Breast epithelium (tissue), 4 donors: ENCODE data around the gene CIDEB. TPM values are rescaled to one million over a fixed set of nuclear protein-coding genes. Genes with fewer than 3 reads are reported as not detected.

Source experiments
- DNase-seq, 2 donors: peaks; one replicate each; pipeline ENCODE4 v3.0.0-alpha.2; 2019; ENCODE audit warnings: low spot score in 2 of 2
- H3K27ac ChIP-seq, 2 donors: fragments of 200-600 bp; sonication (generic) in 1 of 2; one replicate each; pipeline ENCODE4 v1.5.1; 2016 to 2019; ENCODE audit warnings: mild to moderate bottlenecking in 1 of 2
- H3K27me3 ChIP-seq, 2 donors: fragments of 200-600 bp; sonication (generic) in 1 of 2; one replicate each; pipeline versions ENCODE4 v1.5.1 to v1.6.0; 2017 to 2019; ENCODE audit warnings: control low read depth in 1 of 2, mild to moderate bottlenecking in 1 of 2
- H3K36me3 ChIP-seq: fragments of 200-600 bp; one replicate; pipeline ENCODE4 v1.5.1; 2019
- H3K4me1 ChIP-seq, 2 donors: fragments of 200-600 bp; sonication (generic); one replicate each; pipeline ENCODE4 v1.5.1; 2016 to 2019; ENCODE audit warnings: control low read depth in 1 of 2
- H3K4me3 ChIP-seq, 3 donors: fragments of 200-600 bp; sonication (generic); 1 replicate in 2 of 3; 2 replicates in 1 of 3; pipeline ENCODE4 v1.5.1; 2016 to 2019; ENCODE audit warnings: mild to moderate bottlenecking in 3 of 3, moderate library complexity in 2 of 3
- H3K9me3 ChIP-seq, 2 donors: fragments of 200-600 bp; sonication (generic) in 1 of 2; one replicate each; pipeline ENCODE4 v1.5.1; 2016 to 2019; ENCODE audit warnings: control low read depth in 1 of 2
- POLR2A ChIP-seq: fragments of 450-650 bp; IDR thresholded peaks from one replicate; pipeline ENCODE4 v1.6.1; 2016; ENCODE audit warnings: antibody characterized with exemption, mild to moderate bottlenecking, moderate library complexity
- POLR2AphosphoS5 ChIP-seq, 3 donors: sonication (generic); formaldehyde crosslinking; IDR thresholded peaks; one replicate each; pipeline ENCODE4 v1.6.1; 2017; ENCODE audit warnings: antibody characterized with exemption in 3 of 3
- intact Hi-C: fragments of 100-400 bp; cut with DNase I; formaldehyde crosslinking; loops from one replicate; pipeline ENCODE4 v1.15.1; 2023; ENCODE audit warnings: low total_unique reads
- total RNA-seq, 3 donors: library from RNA; depleted of rRNA; stranded (reverse); fragments of >200 nt; gene quantifications; one replicate each; pipeline ENCODE4 v1.1.0, GENCODE V29; 2016
- TF ChIP-seq, protein P1 (sequence below), 3 donors: fragments of 450-650 bp; IDR thresholded peaks; one replicate each; pipeline ENCODE4 v1.5.1; 2016 to 2017; ENCODE audit warnings: antibody characterized with exemption in 3 of 3, mild to moderate bottlenecking in 3 of 3, moderate library complexity in 3 of 3

Gene CIDEB
- total RNA-seq, 3 donors from 2014 or later, result 8.0 to 14.4 (median 10.4) TPM

DNA sequence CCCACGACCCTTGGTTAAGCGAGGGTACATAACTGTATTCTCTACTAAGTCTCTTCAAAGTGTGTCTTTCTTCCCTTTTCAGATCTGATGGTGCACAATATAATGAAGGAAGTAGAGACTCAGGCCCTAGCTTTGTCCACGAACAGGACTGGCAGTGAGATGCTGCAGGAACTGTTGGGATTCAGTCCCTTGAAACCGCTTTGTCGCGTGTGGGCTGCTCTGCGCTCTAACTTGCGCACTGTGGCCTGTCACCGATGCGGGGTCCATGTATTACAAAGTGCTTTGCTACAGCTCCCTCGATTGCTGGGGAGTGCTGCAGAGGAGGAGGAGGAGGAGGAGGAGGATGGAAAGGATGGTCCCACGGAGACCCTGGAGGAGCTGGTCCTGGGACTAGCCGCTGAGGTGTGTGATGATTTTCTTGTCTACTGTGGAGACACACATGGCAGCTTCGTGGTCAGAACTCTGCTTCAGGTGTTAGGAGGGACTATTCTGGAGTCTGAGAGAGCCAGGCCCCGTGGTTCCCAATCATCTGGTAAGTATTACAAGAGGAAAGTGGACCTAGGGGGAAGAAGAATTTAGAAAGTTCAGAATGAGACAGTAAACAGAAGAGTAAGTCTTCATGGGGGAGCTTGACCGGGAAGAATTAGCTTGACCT lies 7.3 kb downstream of the CIDEB start:
- peaks cover 19% of the 10 kb centered on the region for H3K36me3 ChIP-seq
- TF ChIP-seq, protein P1, sequence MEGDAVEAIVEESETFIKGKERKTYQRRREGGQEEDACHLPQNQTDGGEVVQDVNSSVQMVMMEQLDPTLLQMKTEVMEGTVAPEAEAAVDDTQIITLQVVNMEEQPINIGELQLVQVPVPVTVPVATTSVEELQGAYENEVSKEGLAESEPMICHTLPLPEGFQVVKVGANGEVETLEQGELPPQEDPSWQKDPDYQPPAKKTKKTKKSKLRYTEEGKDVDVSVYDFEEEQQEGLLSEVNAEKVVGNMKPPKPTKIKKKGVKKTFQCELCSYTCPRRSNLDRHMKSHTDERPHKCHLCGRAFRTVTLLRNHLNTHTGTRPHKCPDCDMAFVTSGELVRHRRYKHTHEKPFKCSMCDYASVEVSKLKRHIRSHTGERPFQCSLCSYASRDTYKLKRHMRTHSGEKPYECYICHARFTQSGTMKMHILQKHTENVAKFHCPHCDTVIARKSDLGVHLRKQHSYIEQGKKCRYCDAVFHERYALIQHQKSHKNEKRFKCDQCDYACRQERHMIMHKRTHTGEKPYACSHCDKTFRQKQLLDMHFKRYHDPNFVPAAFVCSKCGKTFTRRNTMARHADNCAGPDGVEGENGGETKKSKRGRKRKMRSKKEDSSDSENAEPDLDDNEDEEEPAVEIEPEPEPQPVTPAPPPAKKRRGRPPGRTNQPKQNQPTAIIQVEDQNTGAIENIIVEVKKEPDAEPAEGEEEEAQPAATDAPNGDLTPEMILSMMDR (IDR thresholded peaks at IDR 0.05), result no peak
- TF ChIP-seq POLR2AphosphoS5 (IDR thresholded peaks at IDR 0.05) (no peak), POLR2A (no peak)
- H3K27me3 ChIP-seq, result no peaks in the 10 kb centered on the region
- H3K27ac ChIP-seq, result peak overlapping the region; percentile 92 to 95
- intact Hi-C loops, result loop anchor here (10.0 kb wide), 1 partner anchor 56 kb away; the partner anchor contains the start of gene TINF2
- H3K4me3 ChIP-seq, result peak overlapping the region; percentile 63 to 99 (median 94)
- no peaks in the 10 kb centered on the region for H3K9me3 ChIP-seq
- no peak for DNase-seq
- peaks cover 4 to 11% of the 10 kb centered on the region in 2 donors for H3K4me1 ChIP-seq

DNA sequence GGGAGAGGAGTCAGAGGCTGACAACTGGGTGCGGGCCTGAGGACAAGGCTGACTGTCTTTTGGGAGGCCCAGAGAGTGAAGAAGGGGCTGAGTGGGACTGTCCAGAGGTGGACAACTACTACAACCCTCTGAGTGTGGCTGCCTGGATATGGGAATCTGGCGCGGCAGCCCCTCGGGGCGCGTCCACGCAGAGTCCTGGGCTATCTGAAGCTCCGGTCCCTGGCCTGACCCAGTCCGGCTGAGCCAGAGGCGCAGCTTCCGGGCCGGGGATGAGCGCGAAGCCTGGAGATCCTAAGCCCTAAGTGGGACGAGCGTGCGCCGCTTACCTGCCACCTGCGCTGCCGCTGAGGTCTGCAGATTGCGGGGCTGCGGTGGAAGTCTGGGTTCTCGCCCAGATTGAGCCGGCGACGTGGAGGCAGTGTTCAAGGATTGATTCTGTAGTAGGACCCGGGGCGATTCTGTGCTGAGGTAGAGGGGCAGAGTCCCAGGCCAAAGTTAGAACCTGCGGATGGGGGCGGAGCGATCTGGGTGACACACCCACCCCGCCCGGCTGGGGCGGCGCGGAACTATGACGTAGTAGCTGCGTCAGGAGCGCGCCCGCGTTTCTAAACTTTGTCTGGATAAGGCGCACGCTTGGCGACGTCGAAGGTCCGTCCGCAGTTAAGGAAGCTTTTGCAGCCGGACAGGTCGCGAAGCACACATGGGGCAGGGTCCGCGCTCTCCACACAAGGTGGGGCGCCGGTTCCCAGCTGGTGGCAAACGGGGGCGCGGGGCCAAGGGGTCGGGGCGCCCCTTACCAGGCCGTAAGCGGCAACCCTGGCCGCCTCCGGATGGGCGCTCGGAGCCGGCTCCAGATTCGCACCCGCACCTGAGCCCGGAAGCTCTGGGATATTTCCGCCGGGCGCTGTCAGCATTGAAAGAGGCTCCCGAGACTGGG lies 8.3 kb downstream of the CIDEB start, which contains the start of the genes DHRS1 and NOP9:
Gene DHRS1, minus strand, starts transcription at position 526 of the 937 bp plus-strand sequence. CDS start 674 bp downstream, outside the sequence.
Gene NOP9, plus strand, starts transcription at position 596 of the 937 bp plus-strand sequence. Its CDS starts 105 bp downstream, at position 701.
- Histone ChIP-seq H3K36me3 (peaks cover 16% of the 10 kb centered on the region), H3K27ac (peak within 1 kb of the TSS; percentile 92 to 95), H3K27me3 (no peaks in the 10 kb centered on the region), H3K4me3 (peak within 1 kb of the TSS; percentile 63 to 99 (median 94)), H3K9me3 (no peaks in the 10 kb centered on the region), H3K4me1 (peaks cover 4 to 11% of the 10 kb centered on the region in 2 donors)
- intact Hi-C loops, result loop anchor here (10.0 kb wide), 1 partner anchor 55 kb away; the partner anchor contains the start of gene TINF2
- peak; percentile 87 to 93 for DNase-seq
- TF ChIP-seq, protein P1 (IDR thresholded peaks at IDR 0.05), result no peak
- TF ChIP-seq POLR2A (peak; percentile 72), POLR2AphosphoS5 (IDR thresholded peaks at IDR 0.05) (peak; percentile 92 to 93 (median 92))

DNA sequence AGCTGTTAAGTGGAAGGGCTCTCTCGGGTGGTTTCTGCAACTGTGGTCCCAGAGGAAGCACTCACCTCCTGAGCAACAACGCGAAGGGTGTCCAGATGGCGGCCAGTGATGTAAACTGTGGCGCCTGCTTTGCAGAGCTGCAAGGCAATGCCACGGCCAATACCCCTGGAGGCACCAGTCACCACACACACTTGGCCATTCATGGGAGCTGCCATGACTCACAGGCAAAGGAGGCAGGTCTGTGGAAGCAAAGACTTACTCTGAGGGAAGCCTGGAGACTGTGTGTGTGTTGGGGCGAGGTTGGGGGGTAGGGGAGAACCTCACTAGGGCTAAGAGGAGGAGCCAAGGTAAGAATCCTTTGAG lies 8.9 kb downstream of the CIDEB start:
- H3K4me1 ChIP-seq, result peaks cover 4 to 11% of the 10 kb centered on the region in 2 donors
- TF ChIP-seq, protein P1 (IDR thresholded peaks at IDR 0.05), result no peak
- TF ChIP-seq POLR2AphosphoS5 (IDR thresholded peaks at IDR 0.05) (no peak), POLR2A (no peak)
- peak overlapping the region; percentile 63 to 99 (median 94) for H3K4me3 ChIP-seq
- peak in 1 of 2 donors; percentile 41 for DNase-seq
- peaks cover 9% of the 10 kb centered on the region for H3K36me3 ChIP-seq
- peak overlapping the region; percentile 92 to 95 for H3K27ac ChIP-seq
- no peaks in the 10 kb centered on the region for H3K27me3 ChIP-seq
- H3K9me3 ChIP-seq, result no peaks in the 10 kb centered on the region
- intact Hi-C loops, result no loop called here

DNA sequence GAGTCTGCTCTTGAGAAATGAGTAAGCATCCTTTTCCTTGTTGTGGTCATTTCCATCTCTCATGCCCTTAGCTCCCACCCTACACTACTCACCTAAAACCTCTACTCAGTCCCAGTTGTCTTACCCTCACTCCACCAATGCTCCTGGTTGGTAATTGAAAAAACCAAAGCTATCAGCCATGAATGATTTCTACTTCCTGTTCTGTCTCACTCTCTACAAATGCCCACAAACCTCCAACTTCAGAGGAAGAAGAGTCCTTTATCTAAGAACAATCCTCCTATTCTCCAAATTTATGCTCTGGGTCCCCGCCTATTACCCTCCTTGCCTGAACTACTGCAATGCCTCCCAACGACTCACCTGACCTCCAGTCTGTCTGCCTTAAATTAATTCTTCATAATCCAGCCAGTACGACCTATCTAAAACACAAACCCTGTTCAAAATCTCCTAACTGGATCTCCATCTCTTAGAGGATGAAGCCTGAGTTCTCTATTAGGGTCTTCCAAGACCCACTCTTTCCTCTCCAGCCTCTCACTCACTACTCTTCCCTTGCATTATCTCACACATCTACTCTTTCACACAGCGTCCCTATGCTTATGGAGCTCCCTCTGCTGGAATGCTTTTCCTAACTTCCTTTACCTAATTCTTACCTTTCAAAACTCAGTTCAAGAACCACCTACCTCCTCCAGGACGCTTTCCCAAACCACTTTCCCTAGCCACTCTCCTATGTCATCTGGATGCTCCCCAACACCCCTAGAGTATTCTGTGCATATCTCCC lies 10.4 kb downstream of the CIDEB start:
- intact Hi-C loops, result no loop called here
- no peaks in the 10 kb centered on the region for H3K9me3 ChIP-seq
- H3K4me3 ChIP-seq, result no peak overlapping the region
- H3K36me3 ChIP-seq, result peaks cover 4% of the 10 kb centered on the region
- DNase-seq, result no peak
- no peaks in the 10 kb centered on the region for H3K27me3 ChIP-seq
- no peak for TF ChIP-seq POLR2A
- TF ChIP-seq, protein P1 (IDR thresholded peaks at IDR 0.05), result peak in 2 of 3 donors; percentile 1 to 37
- peak overlapping the region; percentile 3 to 34 for H3K27ac ChIP-seq
- peaks cover 4 to 11% of the 10 kb centered on the region in 2 donors for H3K4me1 ChIP-seq
